Skin epidermis (tissue), 12 donors: ENCODE data around the gene SLC51A.
A peak's percentile ranks its signal among the peaks of the same experiment; 100 is the strongest.

Experiments
- H3K27ac ChIP-seq, 21 experiments: fragments of 200-600 bp; sonication (generic) in 11 of 21; one replicate each; pipeline ENCODE4 v1.5.0; 2020; ENCODE audit warnings: mild to moderate bottlenecking in 3 of 21, inconsistent platforms in 2 of 21, moderate library complexity in 2 of 21
- H3K4me3 ChIP-seq, 7 experiments: fragments of 200-600 bp; sonication (generic) in 2 of 7; one replicate each; pipeline ENCODE4 v1.5.0; 2020; ENCODE audit warnings: inconsistent platforms in 2 of 7, mild to moderate bottlenecking in 2 of 7, moderate library complexity in 1 of 7

SLC51A gene

DNA sequence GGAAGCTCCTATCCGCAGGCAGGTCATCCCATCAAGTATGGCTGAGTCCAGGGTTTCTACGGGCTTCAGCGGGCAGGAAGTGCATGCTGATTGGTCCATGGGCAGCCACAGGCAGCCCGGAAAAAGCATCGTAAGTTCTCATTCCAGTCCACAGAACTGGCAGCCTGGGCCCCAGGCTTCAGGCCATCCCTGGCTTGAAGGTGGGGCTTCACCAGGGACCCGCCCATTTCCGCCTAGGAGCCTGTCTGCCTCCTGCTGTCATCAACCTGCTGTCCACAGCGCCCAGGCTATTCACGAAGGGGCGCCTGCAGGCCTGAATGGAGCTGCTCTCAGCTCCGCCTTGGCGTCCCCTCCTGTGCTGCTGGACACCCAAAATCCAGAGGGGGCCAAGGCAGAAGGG is 57.3 kb downstream of the SLC51A start:
- H3K4me3 ChIP-seq, result no peak overlapping the region
- H3K27ac ChIP-seq, result peak overlapping the region in 15 of 21 experiments; percentile 9 to 86 (median 62)

DNA sequence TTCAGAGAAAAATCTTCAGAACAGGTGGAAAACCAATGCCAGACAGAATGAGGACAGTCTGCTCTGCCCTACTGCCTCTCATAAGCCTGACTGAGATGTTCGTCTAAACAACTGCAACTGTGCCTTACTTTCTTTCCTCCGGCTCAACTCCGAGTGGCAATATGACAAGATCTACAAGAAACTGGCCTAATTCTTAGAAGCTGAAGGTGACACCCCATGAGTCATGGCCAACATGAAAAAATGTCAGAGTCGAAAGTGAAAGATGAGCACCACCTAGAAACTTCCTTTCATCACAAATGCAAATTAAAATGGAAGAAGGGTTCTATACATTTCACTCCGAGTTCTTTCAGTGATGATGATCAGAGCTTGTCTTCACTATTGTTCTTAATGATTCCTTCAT is 58.3 kb downstream of the SLC51A start:
- Histone ChIP-seq H3K4me3 (peak overlapping the region in 1 of 7 experiments; percentile 1), H3K27ac (peak overlapping the region in 15 of 21 experiments; percentile 0 to 86 (median 62))

DNA sequence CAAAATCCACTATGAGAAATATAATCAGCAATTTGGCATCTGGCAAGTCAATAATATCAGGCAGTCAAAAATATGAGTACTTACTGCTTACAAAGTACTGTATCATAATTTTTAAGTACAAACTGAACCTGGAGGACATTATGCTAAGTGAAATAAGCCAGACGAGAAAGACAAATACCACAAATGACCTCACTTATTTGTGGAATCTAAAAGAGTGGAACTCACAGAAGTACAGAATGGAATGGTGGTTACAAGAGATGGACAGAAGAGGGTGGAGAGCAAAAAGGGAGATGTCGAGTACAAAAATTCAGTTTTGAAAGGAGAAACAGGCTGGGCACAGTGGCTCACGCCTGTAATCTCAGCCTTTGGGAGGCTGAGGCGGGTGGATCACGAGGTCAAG is 58.8 kb downstream of the SLC51A start:
- Histone ChIP-seq H3K27ac (peak overlapping the region in 14 of 21 experiments; percentile 7 to 86 (median 50)), H3K4me3 (peak overlapping the region in 1 of 7 experiments; percentile 1)

DNA sequence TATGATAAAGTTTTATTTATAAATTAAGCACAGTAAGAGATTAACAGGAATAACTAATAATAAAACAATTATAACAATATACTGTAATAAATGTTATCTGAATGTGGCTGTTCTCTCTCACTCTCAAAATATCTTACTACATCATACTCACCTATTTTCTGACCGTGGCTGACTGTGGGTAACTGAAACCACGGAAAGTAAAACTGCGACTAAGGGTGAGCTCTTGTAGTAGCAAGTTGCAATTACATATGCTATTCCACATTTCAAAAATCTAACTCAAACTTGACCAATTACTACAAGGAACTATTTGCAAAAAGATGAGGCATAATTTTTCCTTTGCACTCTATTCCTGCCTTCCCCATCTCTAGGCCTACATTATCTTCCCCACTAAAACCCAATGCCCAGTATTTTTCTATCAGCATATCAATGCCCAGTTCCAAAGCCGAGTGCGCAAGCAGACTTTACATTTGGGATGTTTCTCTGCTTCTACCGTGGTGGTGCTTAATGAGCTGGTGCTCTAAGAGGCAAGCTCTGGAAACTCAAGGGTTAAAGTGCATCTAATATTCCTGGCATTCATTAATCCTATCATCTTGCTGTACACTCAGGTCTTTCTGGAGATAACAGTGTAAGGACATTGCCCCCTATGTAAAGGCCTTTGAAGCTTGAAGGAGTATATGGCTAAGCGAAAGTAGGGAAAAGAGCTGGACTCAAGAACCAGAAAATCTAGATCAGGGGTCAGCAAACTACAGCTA is 64.5 kb downstream of the SLC51A start:
- Histone ChIP-seq H3K4me3 (no peak overlapping the region), H3K27ac (peak overlapping the region in 1 of 21 experiments; percentile 27)

DNA sequence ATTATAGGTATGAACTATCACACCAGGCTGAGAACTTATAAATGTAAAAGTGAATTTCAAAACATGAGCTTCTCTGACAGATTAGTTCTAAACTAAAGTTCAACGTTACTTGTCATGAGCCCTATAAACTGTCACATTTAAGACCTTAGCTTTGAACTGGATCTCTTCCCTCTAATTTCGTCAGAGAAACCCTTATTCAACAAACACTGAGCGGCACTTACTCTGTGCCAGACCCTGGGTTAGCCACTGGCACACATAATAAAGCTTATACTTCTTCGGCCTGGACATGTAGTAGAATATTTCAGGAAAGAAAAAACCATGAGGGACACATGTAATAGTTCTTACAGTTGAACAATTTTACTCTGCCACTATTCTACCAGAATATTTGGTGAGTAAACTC is 65.6 kb downstream of the SLC51A start:
- Histone ChIP-seq H3K27ac (peak overlapping the region in 2 of 21 experiments; percentile 20 to 27), H3K4me3 (no peak overlapping the region)
